DMS153 (cell line): Measurements from ENCODE around the gene PPCS.

Experiments used
- DNase-seq: peaks from one replicate; lab custom pipeline; 2025; lab: John Stamatoyannopoulos, UW

The PPCS gene

DNA sequence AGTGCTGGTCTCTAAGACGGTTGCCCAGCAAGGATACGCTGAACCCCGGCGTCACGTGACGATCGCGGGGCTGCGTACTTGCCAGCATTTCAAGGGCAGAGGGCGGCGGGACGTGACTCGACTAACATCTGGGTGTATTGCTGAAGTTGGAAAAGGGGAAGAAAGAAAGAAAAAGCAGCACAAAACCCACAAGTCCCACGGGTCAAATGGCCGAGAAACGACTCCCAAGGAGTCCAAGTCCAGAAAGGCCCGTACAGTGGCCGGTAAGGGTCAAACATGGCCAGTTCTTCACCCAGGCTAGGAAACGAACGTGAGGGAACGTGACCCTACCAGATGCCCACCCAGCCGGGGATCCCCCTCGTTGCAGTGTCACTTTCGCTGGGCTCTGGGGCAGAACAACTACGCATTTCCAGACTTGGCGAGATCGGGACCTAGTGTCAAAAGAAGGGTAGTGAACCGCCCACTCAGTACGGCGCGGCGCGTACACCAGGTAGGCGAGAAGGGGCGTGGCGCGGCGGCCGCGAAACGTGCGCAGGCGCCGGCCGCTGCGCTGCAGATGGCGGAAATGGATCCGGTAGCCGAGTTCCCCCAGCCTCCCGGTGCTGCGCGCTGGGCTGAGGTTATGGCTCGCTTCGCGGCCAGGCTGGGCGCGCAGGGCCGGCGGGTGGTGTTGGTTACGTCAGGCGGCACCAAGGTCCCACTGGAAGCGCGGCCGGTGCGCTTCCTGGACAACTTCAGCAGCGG is at the start of gene PPCS, which contains the start of gene ZMYND12:
TSS of gene PPCS (plus strand) at position 534 of the 744 bp plus-strand sequence. CDS start at position 557, 23 bp downstream.
TSS of gene ZMYND12 (minus strand) at position 13 of the 744 bp plus-strand sequence. CDS start 25 bp downstream, outside the sequence.
- DNase-seq, result peak; percentile 73

DNA sequence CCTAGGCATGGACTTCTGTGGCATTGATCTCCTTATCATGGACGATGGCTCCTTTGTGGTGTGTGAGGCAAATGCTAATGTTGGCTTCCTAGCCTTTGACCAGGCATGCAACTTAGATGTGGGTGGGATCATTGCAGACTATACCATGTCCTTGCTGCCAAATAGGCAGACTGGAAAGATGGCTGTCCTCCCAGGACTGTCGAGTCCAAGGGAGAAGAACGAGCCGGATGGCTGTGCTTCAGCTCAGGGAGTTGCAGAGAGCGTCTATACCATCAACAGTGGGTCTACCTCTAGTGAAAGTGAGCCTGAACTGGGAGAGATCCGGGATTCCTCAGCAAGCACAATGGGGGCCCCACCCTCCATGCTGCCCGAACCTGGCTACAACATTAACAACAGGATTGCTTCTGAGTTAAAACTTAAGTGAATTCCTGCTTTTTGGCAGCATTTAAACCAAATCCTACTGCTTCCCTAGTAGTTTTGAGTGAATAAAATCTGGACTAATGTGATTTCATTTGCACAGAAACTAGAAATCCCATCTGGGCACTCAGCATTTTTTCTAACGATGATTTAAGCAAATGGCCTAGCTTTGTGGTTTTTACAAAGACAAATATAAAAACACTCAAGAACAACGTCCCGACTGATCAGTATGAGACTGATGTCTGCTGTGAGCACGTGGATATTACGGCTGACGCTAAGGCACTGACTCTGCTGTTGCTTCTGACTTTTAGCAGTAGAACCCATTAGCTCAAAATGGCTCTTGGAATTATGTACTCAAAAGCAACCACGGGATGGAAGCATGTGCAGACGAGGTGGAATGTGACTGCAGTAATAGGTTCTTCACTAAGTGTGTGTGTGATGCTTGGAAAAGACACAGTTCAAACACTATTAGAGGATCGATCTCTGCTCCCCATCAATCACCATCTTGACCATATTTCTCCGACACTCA is 41.5 kb upstream of the PPCS start:
- DNase-seq, result no peak

DNA sequence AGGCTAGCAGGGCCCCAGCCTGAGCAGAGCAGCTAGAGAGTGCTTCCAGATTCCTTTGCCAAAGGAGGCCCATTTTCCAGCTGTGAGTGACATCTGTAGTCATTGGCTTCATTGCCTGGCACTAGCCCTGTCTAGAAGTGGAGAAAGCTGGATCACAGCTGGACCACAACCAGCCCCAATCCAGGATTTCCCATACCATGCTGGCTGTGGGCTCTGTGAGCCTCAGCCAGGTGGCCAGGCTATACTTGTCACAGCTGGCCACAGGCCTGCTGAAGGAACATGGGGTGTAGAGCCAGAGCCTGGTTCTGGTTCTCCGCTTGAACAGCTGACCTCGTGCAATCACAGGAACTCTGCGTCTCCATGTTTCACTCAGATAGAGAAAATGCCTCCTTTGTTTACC is 39.2 kb upstream of the PPCS start:
- DNase-seq, result no peak

DNA sequence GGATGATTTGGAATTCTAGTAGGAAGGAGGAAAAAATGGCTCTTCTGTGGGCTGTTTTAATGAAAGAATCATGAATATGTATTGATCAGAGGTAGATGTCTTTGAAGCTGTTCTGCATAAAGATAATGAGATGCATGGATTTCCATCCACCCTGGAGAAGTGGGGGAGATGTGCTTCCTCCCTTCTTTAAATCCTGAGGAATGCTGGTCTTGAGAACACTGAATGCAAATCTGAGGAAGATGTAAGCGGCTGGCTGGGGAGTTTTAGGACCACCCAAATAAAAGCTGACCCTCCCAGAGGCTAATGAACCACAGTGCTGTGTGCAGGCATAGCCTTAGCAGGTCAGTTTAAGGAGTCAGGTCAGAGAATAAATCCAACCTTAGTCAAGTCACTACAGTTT is 37.8 kb upstream of the PPCS start:
- no peak for DNase-seq

DNA sequence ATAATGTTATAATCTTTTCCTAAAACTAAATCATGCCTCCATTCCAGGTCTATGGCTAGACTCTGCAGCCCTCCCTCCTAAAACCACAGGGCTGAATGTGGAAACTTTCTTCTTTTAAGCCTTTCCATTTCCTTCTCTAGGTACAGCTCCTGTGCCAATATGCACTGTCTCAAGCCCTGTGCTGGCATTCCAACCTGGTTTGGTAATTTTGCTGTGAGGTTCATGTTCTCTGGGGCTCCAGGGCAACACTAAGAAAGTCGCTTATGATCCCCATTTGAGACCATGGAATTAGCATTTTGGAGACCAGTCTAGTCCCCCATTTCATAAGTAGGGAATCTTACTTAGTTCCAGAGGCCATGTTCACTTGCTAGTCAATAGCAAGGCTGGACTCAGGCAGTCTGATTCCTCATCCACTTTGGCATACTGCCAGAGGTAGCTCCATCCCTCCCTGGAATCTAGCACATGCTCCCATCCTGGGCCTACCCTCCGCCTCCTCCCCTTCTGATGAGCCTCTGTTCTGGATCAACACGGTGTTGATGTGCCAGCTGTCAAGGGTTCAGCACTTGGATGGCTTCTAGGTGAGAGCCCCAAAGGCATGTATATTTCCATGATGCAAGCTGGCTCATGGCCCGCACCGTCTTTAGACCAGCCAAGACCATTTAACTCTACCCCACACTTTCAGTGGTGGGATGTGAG is 37.1 kb upstream of the PPCS start:
- DNase-seq, result peak; percentile 63

DNA sequence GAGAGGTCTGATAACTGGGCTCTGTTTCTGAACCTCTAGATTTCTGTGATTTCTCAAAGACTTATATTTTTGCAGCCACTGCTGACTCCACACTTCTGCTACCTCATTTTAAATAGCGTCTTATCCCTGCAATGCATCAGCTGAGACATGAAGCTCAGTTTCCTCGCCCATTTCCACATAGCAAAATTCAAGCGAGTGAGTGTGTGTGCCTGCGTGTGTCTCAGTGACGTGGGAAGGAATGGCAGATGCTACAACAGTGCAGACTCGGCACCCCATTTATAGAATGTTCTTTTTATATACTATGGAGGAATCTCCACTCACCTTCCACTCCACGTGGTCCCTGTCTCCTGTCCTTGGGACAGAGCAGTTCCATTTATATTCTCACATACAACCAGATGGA is 36.2 kb upstream of the PPCS start:
- no peak for DNase-seq

DNA sequence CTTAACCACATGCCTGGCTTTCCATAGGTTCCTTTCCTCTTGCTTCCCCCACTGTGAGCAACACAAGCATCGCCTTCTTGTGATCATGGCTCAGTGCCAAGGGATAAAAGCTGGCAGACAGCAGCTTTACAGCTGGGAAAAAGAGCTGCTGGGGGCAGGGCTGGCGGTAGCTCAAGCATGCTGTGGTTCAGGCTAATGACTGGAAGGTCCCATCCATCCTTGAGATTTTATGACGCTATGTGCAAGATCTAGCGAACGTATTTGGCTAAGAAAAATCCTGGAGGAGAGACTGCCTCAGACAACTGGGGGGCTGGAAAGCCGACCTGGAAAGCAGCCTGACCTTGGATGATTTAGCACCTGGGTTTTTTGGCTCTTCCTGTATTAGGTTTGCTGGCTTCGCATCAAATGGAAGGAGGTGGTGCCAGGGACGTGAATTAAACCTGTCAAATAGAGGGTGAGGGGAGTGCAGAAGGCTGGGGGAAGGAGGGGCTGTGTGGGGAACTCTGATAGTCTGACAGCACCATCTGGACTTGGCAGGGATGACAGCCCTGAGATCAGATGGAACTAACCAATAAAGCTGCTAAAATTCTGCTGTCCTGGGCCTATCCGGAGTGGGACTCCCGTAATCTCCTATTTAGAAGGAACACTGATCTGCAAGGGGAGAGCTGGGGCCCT is 35.3 kb upstream of the PPCS start:
- DNase-seq, result peak; percentile 97

DNA sequence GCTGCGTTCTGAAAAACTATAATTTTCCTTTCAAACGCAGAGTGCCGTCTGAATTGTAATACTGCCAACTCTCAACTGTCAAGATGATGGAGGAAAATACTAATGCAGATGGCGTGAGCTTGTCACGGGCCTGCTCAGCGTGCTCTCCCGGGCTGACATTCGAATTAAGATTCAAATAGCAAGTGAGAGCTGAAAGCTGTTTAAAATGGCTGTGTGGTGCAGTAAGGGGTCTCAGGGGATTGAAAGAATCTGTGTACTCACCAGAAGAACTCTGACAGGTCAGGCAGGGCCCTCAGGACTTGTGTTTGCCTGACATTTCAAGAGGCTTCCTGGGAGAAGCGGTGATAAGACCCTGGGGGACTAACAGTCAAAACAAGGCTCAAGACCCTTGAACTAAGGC is 33.6 kb upstream of the PPCS start:
- peak; percentile 49 for DNase-seq

DNA sequence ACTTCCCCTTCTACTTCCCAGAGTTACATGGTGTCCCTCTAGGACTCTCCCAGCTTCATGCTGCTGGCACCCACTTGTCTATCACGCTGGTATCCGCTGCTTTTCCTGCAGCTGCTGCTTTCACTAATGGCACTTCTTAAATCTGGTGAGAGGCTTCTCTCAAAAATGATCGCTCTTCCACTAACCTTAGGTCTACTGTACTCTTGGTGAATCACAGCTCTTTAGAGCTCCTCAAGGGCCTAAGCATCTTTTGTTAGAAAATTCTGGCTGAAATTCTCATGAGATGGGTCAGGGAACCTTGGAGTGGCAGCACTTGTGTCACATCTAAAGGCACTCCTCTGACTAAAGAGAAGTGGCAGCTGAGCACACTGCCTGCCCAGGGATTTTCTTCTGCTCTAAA is 32.7 kb upstream of the PPCS start:
- DNase-seq, result peak; percentile 51

DNA sequence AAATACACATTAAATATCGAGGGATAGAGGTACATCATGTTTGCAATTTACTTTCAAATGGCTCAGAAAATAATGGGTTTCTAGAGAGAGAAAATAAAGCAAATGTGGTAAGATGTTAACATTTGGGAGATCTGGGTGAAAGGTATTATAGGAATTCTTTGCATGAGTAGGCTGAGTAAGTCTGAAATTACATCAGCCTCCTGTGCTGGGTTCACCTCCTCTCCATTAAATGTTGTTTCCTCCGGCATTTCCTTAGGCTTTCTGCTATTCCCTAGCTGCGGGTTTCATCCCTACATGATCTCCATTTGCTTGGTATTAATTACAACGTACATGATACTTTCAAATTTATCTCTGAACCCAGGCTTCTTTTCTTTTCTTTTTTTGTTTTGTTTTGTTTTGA is 32.1 kb upstream of the PPCS start:
- DNase-seq, result no peak

DNA sequence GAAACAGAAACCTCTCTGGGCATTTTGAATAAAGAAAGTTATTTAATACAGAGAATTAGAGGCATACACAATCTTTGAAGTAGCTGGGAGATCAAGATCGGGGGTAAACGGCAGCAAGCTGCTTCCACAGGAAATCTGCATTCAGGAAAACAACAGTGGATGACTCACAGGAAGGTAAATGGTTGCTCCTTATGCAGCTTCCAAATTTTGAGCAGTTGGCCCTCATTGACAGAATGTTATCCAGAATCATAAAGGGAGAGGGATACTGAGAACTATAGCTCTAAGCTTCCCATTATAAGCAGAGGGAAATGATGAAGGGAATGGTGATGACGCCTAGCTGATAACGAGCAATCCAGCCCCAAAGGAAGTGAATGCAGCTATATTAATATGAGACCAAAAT is 29.1 kb upstream of the PPCS start:
- DNase-seq, result no peak

DNA sequence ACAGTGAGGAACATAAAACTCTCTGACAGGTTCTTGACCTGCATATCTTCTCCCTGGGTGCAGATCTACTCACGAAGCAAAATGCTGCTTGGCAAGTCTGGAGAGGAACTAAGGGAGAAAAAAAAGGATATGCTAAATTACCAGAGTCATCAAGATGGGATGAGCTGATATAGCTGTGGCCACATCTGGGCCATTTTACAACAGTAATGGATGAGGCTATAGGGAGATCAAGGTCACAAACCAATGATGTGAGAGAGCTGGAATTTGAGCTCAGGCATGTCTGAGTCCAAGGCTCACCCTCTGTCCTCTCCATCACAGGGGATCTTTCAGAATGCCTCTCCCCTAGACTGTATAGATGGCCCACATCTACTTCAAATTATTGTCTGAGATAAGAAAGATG is 26.7 kb upstream of the PPCS start:
- DNase-seq, result no peak

DNA sequence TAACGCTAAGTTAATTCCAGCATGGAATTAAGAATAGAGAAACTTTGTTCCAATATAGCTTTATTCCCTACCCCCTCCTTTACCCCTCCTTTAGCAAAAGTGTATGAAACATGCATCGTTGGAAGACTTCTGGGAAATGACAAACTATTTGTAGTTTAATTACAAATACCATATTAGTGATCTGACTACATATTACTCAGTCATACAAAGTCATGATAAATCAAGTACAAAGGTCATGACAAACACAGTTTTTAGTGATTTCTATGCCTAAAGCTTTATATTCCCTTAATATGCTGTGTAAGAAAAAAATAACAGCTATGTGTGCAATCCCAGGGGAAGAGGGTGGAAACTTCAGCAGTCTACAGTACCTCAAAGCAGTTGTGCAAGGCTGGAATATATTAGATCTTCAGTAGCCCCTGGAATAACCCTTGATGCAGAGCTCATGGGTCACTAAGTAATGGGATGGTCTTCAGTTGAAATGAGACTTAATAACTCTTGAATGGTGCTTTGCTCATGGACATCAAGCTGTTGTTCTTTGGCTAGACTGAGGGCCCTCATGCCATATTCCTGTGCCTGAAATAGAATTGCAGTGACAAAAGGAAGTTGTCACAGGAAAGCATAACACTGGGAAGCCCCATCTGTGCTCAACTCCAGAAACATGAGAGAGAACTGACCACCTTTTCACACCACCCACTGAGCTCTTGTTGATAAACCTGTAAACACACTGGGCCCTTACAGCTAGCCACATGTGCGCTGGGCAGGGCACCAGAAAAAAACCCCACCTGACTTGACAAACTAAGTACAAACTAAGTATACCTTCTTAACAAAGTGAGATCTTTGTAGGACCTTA is 25.8 kb upstream of the PPCS start:
- DNase-seq, result no peak

DNA sequence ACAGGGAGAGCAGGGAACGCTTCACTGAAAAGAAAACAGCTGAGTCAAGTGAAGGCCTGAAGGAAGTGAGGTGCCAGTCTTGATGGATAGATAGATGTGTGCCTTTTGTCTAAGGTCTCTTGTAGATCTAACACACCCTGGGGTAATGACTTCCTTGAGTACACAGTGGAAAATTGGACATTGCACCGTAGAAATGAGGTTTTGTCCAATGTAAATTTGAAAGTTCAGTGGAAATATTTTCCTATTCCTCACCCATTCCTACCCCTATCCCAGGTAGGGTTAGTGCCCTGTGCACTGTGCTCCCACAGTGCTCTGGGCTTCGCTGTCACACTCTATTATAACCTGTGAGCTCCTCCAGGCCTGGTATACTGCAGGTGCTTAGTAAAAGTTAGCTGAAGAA is 24.8 kb upstream of the PPCS start:
- peak; percentile 22 for DNase-seq

DNA sequence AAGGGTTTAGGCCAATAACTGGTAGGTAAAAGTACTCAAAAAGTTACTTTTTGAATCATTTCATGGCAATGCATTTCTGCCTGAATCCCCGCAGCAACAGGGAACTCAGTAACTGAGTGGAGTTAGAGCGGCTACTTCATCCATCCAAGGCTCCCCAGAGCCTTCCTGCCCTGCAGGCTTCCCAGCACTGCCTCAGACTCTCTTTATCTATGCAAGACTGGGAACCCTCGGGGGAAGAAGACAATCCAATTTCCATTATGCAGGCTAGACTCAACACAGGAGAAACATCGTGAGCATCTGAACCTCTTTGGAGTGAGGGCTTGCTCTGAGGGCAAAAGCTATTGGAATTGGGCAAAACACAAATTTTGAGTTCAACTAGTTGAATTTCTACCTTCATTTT is 23.6 kb upstream of the PPCS start:
- DNase-seq, result no peak

DNA sequence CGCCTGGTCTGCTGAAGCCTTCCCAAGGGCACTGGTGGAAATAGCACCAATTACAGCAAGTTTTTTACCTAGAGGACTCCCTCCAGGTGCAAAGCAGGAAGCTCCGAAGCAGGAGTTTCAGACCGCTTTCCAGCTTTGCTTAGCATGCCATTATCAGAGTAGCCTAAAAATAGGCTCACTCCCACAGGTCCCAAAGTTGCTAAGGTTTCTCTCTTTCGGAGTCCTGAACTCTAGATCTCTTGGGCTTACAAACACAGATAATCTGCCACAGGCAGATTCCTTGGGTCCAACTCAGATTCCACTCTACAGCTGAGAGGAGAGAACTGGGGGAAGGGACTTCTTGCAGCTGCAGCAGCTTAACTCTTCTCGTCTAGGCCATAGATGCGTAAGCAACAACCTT is 23.0 kb upstream of the PPCS start:
- no peak for DNase-seq

DNA sequence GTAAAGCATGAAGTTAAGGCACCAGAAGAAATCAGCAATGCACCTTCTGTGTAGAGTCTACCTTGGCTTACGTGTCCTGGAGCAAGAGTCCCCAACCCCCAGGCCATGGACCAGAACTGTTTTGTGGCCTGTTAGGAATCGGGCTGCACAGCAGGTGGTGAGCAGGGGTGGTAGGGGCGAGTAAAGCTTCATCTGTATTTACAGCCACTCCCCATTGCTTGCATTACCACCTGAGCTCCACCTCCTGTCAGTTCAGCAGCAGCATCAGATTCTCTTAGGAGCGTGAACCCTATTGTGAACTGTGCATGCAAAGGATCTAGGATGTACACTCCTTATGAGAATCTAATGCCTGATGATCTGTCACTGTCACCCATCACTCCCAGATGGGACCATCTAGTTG is 22.0 kb upstream of the PPCS start:
- DNase-seq, result no peak

DNA sequence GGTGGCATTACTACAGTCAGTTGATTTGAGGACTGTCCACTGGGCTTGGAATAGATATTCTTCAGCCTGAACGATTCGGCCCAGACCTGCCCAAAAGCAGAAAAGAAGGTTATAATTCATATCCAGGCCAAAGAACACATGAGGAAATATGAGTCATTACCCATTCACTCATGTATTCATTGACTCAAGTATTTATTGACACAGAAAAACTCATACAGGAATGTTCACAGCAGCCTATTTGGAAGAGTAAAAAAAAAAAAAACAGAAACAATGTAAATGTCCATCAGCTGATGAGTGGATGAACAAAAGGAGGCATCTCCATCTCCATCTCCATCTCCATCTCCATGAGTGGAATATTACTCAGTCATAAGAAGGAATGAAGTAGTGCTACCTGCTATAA is 16.4 kb upstream of the PPCS start:
- peak; percentile 57 for DNase-seq

DNA sequence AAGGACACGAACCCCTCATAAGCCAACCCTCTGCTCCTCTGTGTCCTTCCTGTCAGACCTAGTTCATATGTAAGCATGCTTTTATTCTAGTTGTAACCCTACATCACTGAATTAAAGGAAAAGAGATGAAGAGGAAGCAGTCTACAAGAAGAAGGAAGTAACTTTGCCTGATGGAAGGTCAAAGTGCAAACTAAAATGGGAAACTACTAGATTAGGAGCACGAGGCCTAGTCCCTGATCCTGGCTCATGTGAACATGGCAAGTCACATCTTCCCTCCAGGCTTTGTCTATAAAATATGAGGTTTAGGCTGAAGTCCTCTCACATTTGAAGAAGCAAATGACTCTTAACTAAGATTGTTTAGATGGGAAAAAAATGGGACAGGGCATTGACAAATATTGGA is 13.7 kb upstream of the PPCS start:
- DNase-seq, result no peak

DNA sequence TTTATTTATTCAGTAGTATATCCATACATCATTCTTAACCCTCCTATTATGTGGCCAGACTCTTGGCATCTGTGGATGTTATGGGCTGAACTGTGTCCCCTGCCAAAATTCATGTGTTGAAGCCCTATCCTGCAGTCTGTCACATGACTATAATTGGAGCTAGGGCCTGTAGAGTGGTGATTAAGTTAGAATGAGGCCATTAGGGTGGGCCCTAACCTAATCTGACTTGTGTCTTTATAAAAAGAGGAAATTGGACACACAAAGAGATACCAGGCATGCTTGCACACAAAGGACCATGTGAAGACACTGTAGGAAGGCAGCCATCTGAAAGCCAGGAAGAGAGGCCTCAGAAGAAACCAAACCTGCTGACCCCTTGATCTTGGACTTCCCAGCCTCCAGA is 7.1 kb upstream of the PPCS start:
- DNase-seq, result no peak

DNA sequence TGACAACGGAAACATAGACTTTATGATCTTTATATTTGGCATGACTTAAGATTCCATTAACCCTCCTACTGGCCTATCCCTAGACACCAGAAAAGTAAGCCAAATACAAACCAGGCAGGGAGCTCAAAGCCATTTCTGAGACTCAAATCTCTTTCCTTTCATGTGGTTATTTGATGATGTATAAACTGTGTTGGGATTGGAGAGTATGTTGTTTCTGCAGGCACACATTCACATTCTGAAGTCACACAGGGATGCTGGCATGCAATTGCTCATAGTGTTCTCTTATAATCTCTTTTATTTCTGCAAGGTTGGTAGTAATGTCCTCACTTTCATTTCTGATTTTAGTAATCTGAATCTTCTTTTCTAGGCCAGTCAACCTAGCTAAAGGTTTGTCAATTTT is 6.3 kb upstream of the PPCS start:
- DNase-seq, result no peak
